HEK293 (cell line): Measurements from ENCODE around the gene NHEJ1.

Source experiments
- CTCF ChIA-PET: fragments of 350-600 bp; formaldehyde crosslinking; extraction: SDS; loops from one replicate; lab custom pipeline; 2021; ENCODE audit warnings: antibody characterized with exemption; lab: Yijun Ruan, JAX
- POLR2A ChIA-PET: fragments of 300-600 bp; formaldehyde crosslinking; extraction: SDS; loops from one replicate; lab custom pipeline; 2020; ENCODE audit warnings: antibody characterized with exemption, inconsistent platforms; lab: Yijun Ruan, JAX
- H3K27ac ChIP-seq: fragments of 200-500 bp; sonication (Bioruptor generic); 2 replicates; pipeline ENCODE4 v1.5.1; 2014; ENCODE audit warnings: low read depth, low read length, control low read depth, inconsistent platforms; ENCODE audit errors: extremely low read depth
- H3K36me3 ChIP-seq, 2 experiments: fragments of 200-500 bp in 1 of 2; sonication (Bioruptor generic) in 1 of 2; 1 replicate in 1 of 2; 2 replicates in 1 of 2; pipeline ENCODE4 v1.5.1; 2014 to 2017; ENCODE audit warnings: inconsistent platforms in 2 of 2, low read length in 2 of 2; ENCODE audit not compliant: control insufficient read depth in 2 of 2, insufficient read depth in 1 of 2
- H3K4me1 ChIP-seq: fragments of 200-500 bp; sonication (Bioruptor generic); 2 replicates; pipeline ENCODE4 v1.5.1; 2014; ENCODE audit warnings: mild to moderate bottlenecking, low read length, inconsistent platforms; ENCODE audit not compliant: control insufficient read depth, insufficient read depth
- H3K4me3 ChIP-seq: 2 replicates; pipeline ENCODE4 v1.5.1; 2011; ENCODE audit warnings: low read depth, mild to moderate bottlenecking, control low read depth, low read length, moderate library complexity
- H3K9me3 ChIP-seq: fragments of 200-500 bp; sonication (Bioruptor generic); 2 replicates; pipeline ENCODE4 v1.5.1; 2014; ENCODE audit warnings: low read depth, low read length, inconsistent platforms; ENCODE audit not compliant: control insufficient read depth, insufficient read depth
- AEBP2 ChIP-seq: fragments of 450-650 bp; formaldehyde crosslinking; IDR thresholded peaks from 2 replicates; pipeline ENCODE4 v1.5.1; 2016; ENCODE audit warnings: missing biosample characterization, missing genetic modification characterization, borderline replicate concordance
- BCL6B ChIP-seq: fragments of 450-650 bp; formaldehyde crosslinking; IDR thresholded peaks from 2 replicates; pipeline ENCODE4 v1.5.1; 2017; ENCODE audit warnings: missing biosample characterization, missing genetic modification characterization
- GFI1B ChIP-seq: fragments of 450-650 bp; formaldehyde crosslinking; IDR thresholded peaks from 2 replicates; pipeline ENCODE4 v1.5.1; 2016; ENCODE audit warnings: missing biosample characterization, missing genetic modification characterization
- GLI2 ChIP-seq: fragments of 450-650 bp; formaldehyde crosslinking; IDR thresholded peaks from 2 replicates; pipeline ENCODE4; 2017; ENCODE audit warnings: missing biosample characterization, missing genetic modification characterization, low read depth, borderline replicate concordance
- KLF16 ChIP-seq: fragments of 450-650 bp; formaldehyde crosslinking; IDR thresholded peaks from 2 replicates; pipeline ENCODE4 v1.5.1; 2017; ENCODE audit warnings: missing biosample characterization, missing genetic modification characterization
- OVOL3 ChIP-seq: fragments of 450-650 bp; formaldehyde crosslinking; IDR thresholded peaks from 2 replicates; pipeline ENCODE4 v1.5.1; 2016; ENCODE audit warnings: missing biosample characterization, missing genetic modification characterization
- ZBTB6 ChIP-seq: fragments of 450-650 bp; formaldehyde crosslinking; IDR thresholded peaks from 2 replicates; pipeline ENCODE4 v1.5.1; 2017; ENCODE audit warnings: missing biosample characterization, missing genetic modification characterization
- ZEB2 ChIP-seq: fragments of 450-650 bp; formaldehyde crosslinking; IDR thresholded peaks from 2 replicates; pipeline ENCODE4 v1.5.1; 2016; ENCODE audit warnings: missing biosample characterization, missing genetic modification characterization
- ZFP37 ChIP-seq: fragments of 450-650 bp; formaldehyde crosslinking; IDR thresholded peaks from 2 replicates; pipeline ENCODE4 v1.5.1; 2016; ENCODE audit warnings: missing biosample characterization, missing genetic modification characterization
- ZNF175 ChIP-seq: fragments of 450-650 bp; formaldehyde crosslinking; IDR thresholded peaks from 2 replicates; pipeline ENCODE4 v1.5.1; 2016; ENCODE audit warnings: missing biosample characterization, missing genetic modification characterization
- ZNF223 ChIP-seq: fragments of 450-650 bp; formaldehyde crosslinking; IDR thresholded peaks from 2 replicates; pipeline ENCODE4 v1.5.1; 2016; ENCODE audit warnings: missing biosample characterization, missing genetic modification characterization
- ZNF426 ChIP-seq: fragments of 450-650 bp; formaldehyde crosslinking; IDR thresholded peaks from 2 replicates; pipeline ENCODE4 v1.5.1; 2017; ENCODE audit warnings: missing biosample characterization, missing genetic modification characterization, mild to moderate bottlenecking, inconsistent platforms, moderate library complexity
- ZNF548 ChIP-seq: fragments of 450-650 bp; formaldehyde crosslinking; IDR thresholded peaks from 2 replicates; pipeline ENCODE4 v1.5.1; 2016; ENCODE audit warnings: missing biosample characterization, missing genetic modification characterization
- ZNF555 ChIP-seq: fragments of 450-650 bp; formaldehyde crosslinking; conservative IDR thresholded peaks from 2 replicates; pipeline ENCODE4 v1.5.1; 2017; ENCODE audit warnings: missing biosample characterization, mild to moderate bottlenecking, missing genetic modification characterization, inconsistent platforms
- ZNF560 ChIP-seq: fragments of 450-650 bp; formaldehyde crosslinking; IDR thresholded peaks from 2 replicates; pipeline ENCODE4 v1.5.1; 2017; ENCODE audit warnings: missing biosample characterization, missing genetic modification characterization, borderline replicate concordance
- ZNF571 ChIP-seq: fragments of 450-650 bp; formaldehyde crosslinking; IDR thresholded peaks from 2 replicates; pipeline ENCODE4 v1.5.0; 2017; ENCODE audit warnings: missing biosample characterization, missing genetic modification characterization
- ZNF600 ChIP-seq: fragments of 450-650 bp; formaldehyde crosslinking; IDR thresholded peaks from 2 replicates; pipeline ENCODE4 v1.5.1; 2016; ENCODE audit warnings: missing biosample characterization, missing genetic modification characterization
- ZNF658 ChIP-seq: fragments of 450-650 bp; formaldehyde crosslinking; IDR thresholded peaks from 2 replicates; pipeline ENCODE4; 2016; ENCODE audit warnings: missing biosample characterization, missing genetic modification characterization
- ZNF791 ChIP-seq: fragments of 450-650 bp; formaldehyde crosslinking; IDR thresholded peaks from 2 replicates; pipeline ENCODE4 v1.5.1; 2016; ENCODE audit warnings: missing biosample characterization, missing genetic modification characterization
- TF ChIP-seq, protein P1 (sequence below): fragments of 450-650 bp; formaldehyde crosslinking; IDR thresholded peaks from 2 replicates; pipeline ENCODE4 v1.5.1; 2016; ENCODE audit warnings: missing biosample characterization, missing genetic modification characterization, borderline replicate concordance
- TF ChIP-seq, protein P2 (sequence below): fragments of 450-650 bp; IDR thresholded peaks from 2 replicates; pipeline ENCODE4 v1.5.1; 2018; ENCODE audit warnings: missing biosample characterization, missing genetic modification characterization
- TF ChIP-seq, protein P3 (sequence below): fragments of 450-650 bp; formaldehyde crosslinking; IDR thresholded peaks from 2 replicates; pipeline ENCODE4 v1.5.1; 2017; ENCODE audit warnings: missing biosample characterization, missing genetic modification characterization
- TF ChIP-seq, protein P4 (sequence below): fragments of 450-650 bp; formaldehyde crosslinking; IDR thresholded peaks from 2 replicates; pipeline ENCODE4 v1.5.1; 2016; ENCODE audit warnings: missing biosample characterization, missing genetic modification characterization

NHEJ1 gene

GRCh38 chr2:219140722-219141121 lies 19.9 kb downstream of the NHEJ1 start:
- H3K36me3 ChIP-seq = peaks cover 0 to 35% of the 10 kb centered on the region in 2 experiments; a peak in 2 of 3 replicates
- H3K4me3 ChIP-seq = no peak overlapping the region
- no peaks in the 10 kb centered on the region for H3K9me3 ChIP-seq
- no peaks in the 10 kb centered on the region for H3K4me1 ChIP-seq
- no peak overlapping the region for H3K27ac ChIP-seq
- TF ChIP-seq ZNF571 (tag by site-specific recombination) (no peak), ZFP37 (tag by site-specific recombination) (no peak), OVOL3 (tag by site-specific recombination) (no peak), ZEB2 (tag by site-specific recombination) (no peak), KLF16 (tag by site-specific recombination) (no peak), ZNF548 (tag by site-specific recombination) (no peak), GLI2 (tag by site-specific recombination) (no peak)
- TF ChIP-seq, protein P1, sequence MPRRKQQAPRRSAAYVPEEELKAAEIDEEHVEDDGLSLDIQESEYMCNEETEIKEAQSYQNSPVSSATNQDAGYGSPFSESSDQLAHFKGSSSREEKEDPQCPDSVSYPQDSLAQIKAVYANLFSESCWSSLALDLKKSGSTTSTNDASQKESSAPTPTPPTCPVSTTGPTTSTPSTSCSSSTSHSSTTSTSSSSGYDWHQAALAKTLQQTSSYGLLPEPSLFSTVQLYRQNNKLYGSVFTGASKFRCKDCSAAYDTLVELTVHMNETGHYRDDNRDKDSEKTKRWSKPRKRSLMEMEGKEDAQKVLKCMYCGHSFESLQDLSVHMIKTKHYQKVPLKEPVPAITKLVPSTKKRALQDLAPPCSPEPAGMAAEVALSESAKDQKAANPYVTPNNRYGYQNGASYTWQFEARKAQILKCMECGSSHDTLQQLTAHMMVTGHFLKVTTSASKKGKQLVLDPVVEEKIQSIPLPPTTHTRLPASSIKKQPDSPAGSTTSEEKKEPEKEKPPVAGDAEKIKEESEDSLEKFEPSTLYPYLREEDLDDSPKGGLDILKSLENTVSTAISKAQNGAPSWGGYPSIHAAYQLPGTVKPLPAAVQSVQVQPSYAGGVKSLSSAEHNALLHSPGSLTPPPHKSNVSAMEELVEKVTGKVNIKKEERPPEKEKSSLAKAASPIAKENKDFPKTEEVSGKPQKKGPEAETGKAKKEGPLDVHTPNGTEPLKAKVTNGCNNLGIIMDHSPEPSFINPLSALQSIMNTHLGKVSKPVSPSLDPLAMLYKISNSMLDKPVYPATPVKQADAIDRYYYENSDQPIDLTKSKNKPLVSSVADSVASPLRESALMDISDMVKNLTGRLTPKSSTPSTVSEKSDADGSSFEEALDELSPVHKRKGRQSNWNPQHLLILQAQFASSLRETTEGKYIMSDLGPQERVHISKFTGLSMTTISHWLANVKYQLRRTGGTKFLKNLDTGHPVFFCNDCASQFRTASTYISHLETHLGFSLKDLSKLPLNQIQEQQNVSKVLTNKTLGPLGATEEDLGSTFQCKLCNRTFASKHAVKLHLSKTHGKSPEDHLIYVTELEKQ = no peak
- TF ChIP-seq, protein P2, sequence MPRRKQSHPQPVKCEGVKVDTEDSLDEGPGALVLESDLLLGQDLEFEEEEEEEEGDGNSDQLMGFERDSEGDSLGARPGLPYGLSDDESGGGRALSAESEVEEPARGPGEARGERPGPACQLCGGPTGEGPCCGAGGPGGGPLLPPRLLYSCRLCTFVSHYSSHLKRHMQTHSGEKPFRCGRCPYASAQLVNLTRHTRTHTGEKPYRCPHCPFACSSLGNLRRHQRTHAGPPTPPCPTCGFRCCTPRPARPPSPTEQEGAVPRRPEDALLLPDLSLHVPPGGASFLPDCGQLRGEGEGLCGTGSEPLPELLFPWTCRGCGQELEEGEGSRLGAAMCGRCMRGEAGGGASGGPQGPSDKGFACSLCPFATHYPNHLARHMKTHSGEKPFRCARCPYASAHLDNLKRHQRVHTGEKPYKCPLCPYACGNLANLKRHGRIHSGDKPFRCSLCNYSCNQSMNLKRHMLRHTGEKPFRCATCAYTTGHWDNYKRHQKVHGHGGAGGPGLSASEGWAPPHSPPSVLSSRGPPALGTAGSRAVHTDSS = no peak
- TF ChIP-seq, protein P3, sequence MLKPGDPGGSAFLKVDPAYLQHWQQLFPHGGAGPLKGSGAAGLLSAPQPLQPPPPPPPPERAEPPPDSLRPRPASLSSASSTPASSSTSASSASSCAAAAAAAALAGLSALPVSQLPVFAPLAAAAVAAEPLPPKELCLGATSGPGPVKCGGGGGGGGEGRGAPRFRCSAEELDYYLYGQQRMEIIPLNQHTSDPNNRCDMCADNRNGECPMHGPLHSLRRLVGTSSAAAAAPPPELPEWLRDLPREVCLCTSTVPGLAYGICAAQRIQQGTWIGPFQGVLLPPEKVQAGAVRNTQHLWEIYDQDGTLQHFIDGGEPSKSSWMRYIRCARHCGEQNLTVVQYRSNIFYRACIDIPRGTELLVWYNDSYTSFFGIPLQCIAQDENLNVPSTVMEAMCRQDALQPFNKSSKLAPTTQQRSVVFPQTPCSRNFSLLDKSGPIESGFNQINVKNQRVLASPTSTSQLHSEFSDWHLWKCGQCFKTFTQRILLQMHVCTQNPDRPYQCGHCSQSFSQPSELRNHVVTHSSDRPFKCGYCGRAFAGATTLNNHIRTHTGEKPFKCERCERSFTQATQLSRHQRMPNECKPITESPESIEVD (tag by site-specific recombination) = no peak
- ChIA-PET POLR2A (no interaction called here), CTCF (interaction anchor here (0.9 to 1.5 kb wide), 2 partner anchors 22 to 111 kb away, joined by 3 to 4 read pairs; no protein-coding TSS in a partner anchor)

- POLR2A ChIA-PET = no interaction called here
- Histone ChIP-seq H3K27ac (no peak overlapping the region), H3K4me1 (no peaks in the 10 kb centered on the region), H3K4me3 (no peak overlapping the region), H3K9me3 (no peaks in the 10 kb centered on the region), H3K36me3 (no peaks in the 10 kb centered on the region)
- no peak for TF ChIP-seq GFI1B
- TF ChIP-seq ZNF223 (tag by site-specific recombination) = no peak
- TF ChIP-seq ZNF658 (tag by site-specific recombination) = no peak
- no peak for TF ChIP-seq ZNF791 (tag by site-specific recombination)
- no peak for TF ChIP-seq ZBTB6 (tag by site-specific recombination)
- TF ChIP-seq AEBP2 = no peak
- TF ChIP-seq ZNF560 (tag by site-specific recombination) = no peak
- TF ChIP-seq BCL6B (tag by site-specific recombination) = no peak
- no peak for TF ChIP-seq ZNF555 (tag by site-specific recombination)
- no peak for TF ChIP-seq ZNF426
- no peak for TF ChIP-seq ZNF175 (tag by site-specific recombination)
- TF ChIP-seq, protein P4, sequence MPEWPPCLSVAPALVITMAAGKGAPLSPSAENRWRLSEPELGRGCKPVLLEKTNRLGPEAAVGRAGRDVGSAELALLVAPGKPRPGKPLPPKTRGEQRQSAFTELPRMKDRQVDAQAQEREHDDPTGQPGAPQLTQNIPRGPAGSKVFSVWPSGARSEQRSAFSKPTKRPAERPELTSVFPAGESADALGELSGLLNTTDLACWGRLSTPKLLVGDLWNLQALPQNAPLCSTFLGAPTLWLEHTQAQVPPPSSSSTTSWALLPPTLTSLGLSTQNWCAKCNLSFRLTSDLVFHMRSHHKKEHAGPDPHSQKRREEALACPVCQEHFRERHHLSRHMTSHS (tag by site-specific recombination) = no peak
- no peak for TF ChIP-seq ZNF600 (tag by site-specific recombination)
- CTCF ChIA-PET = interaction anchor here (0.7 to 9.1 kb wide), 5 partner anchors 14 to 104 kb away, joined by 3 to 79 read pairs (median 8); no protein-coding TSS in a partner anchor
Observed at GRCh38 chr2:219133976-219134375, 26.6 kb downstream of the NHEJ1 start.
